Measurements from ENCODE around the gene EPB41L5.

DNA sequence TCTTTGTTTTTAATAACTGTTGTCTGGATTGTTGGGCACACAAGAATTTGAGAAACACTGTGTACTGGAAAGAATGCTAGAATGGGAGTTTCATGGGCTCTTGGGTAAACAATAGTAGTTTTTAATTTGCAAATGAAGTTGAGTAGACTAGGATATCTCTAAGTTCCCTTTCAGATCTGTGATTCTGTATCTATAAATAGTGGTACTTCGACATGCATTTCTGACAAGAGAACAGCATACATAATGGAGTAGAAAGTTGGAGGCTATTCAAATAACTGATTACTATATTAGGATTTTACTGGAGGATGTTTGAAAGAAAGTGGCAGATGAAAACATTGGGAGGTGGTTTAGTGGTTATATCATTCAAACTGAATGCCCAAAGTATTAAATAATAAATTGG is 29.5 kb downstream of the EPB41L5 start:
- TF ChIP-seq EP300 (IDR thresholded peaks at IDR 0.05): no peak
- TF ChIP-seq, protein P1, sequence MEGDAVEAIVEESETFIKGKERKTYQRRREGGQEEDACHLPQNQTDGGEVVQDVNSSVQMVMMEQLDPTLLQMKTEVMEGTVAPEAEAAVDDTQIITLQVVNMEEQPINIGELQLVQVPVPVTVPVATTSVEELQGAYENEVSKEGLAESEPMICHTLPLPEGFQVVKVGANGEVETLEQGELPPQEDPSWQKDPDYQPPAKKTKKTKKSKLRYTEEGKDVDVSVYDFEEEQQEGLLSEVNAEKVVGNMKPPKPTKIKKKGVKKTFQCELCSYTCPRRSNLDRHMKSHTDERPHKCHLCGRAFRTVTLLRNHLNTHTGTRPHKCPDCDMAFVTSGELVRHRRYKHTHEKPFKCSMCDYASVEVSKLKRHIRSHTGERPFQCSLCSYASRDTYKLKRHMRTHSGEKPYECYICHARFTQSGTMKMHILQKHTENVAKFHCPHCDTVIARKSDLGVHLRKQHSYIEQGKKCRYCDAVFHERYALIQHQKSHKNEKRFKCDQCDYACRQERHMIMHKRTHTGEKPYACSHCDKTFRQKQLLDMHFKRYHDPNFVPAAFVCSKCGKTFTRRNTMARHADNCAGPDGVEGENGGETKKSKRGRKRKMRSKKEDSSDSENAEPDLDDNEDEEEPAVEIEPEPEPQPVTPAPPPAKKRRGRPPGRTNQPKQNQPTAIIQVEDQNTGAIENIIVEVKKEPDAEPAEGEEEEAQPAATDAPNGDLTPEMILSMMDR (IDR thresholded peaks at IDR 0.05): no peak
- no peak for TF ChIP-seq POLR2AphosphoS5 (IDR thresholded peaks at IDR 0.05)

Data from stomach (tissue), 4 donors.